ENCODE data around the gene ANK2.
"Not testable (repeated sequence)": the region's sequence is repeated elsewhere in the genome, so short reads cannot be mapped to it uniquely, and the experiment has no call there.

ANK2 gene

GRCh38 chr4:113223001-113223400 lies 173.5 kb downstream of the ANK2 start:
- no peak for DNase-seq

GRCh38 chr4:113232194-113232593 lies 182.7 kb downstream of the ANK2 start:
- DNase-seq = no peak

GRCh38 chr4:113236916-113237315 lies 187.5 kb downstream of the ANK2 start:
- DNase-seq = no peak

- DNase-seq = no peak
These were observed 193.9 kb downstream of the ANK2 start for GRCh38 chr4:113243312-113243711.

GRCh38 chr4:113244747-113245146 lies 195.3 kb downstream of the ANK2 start:
- DNase-seq = not testable (repeated sequence)

GRCh38 chr4:113248320-113248719 lies 198.9 kb downstream of the ANK2 start:
- no peak for DNase-seq

GRCh38 chr4:113255628-113256027 lies 206.2 kb downstream of the ANK2 start:
- DNase-seq = no peak

- DNase-seq = no peak
These were observed 207.5 kb downstream of the ANK2 start for GRCh38 chr4:113256946-113257345.

- DNase-seq = no peak
These were observed 211.2 kb downstream of the ANK2 start for GRCh38 chr4:113260688-113261087.

GRCh38 chr4:113263274-113263673 lies 213.8 kb downstream of the ANK2 start:
- no peak for DNase-seq

- DNase-seq = no peak
These were observed 221.3 kb downstream of the ANK2 start for GRCh38 chr4:113270520-113271319.

GRCh38 chr4:113272523-113272922 lies 223.1 kb downstream of the ANK2 start:
- DNase-seq = no peak

GRCh38 chr4:113273721-113274220 lies 224.3 kb downstream of the ANK2 start:
- no peak for DNase-seq

GRCh38 chr4:113276464-113277170 lies 227.2 kb downstream of the ANK2 start:
- no peak for DNase-seq

GRCh38 chr4:113278324-113278934 lies 229.0 kb downstream of the ANK2 start:
- peak; percentile 23 for DNase-seq

- DNase-seq = no peak
These were observed 236.0 kb downstream of the ANK2 start for GRCh38 chr4:113285501-113285900.

GRCh38 chr4:113288257-113288656 lies 238.8 kb downstream of the ANK2 start:
- no peak for DNase-seq

- DNase-seq = no peak
These were observed 239.2 kb downstream of the ANK2 start for GRCh38 chr4:113288696-113289095.

GRCh38 chr4:113289766-113290165 lies 240.3 kb downstream of the ANK2 start:
- DNase-seq = no peak

- no peak for DNase-seq
These were observed 241.2 kb downstream of the ANK2 start for GRCh38 chr4:113290666-113291065.

GRCh38 chr4:113292371-113293042 lies 243.1 kb downstream of the ANK2 start:
- DNase-seq = no peak

- no peak for DNase-seq
These were observed 243.6 kb downstream of the ANK2 start for GRCh38 chr4:113293043-113293560.

GRCh38 chr4:113293674-113294073 lies 244.2 kb downstream of the ANK2 start:
- no peak for DNase-seq

Data from NCI-H1694 (cell line).